HFFc6 (cell line): ENCODE data around the gene RELT. TPM values are rescaled to one million over a fixed set of nuclear protein-coding genes. Genes with fewer than 3 reads are reported as not detected.

Experiments
- DNase-seq: peaks from one replicate; pipeline ENCODE4 v3.0.0-alpha.2; 2018
- H3K27ac Mint-ChIP-seq: 2 replicates; pipeline ENCODE4 v1.8.0; 2020; ENCODE audit warnings: mild to moderate bottlenecking, mixed read lengths
- H3K27me3 Mint-ChIP-seq: 2 replicates; pipeline ENCODE4 v1.8.0; 2021; ENCODE audit warnings: mild to moderate bottlenecking, moderate library complexity, mixed read lengths; ENCODE audit not compliant: insufficient read depth
- H3K36me3 Mint-ChIP-seq: 2 replicates; pipeline ENCODE4 v1.8.0; 2021; ENCODE audit warnings: low read depth, mixed read lengths
- H3K4me1 Mint-ChIP-seq: 2 replicates; pipeline ENCODE4 v1.8.0; 2020; ENCODE audit warnings: low read depth, mixed read lengths
- H3K4me3 Mint-ChIP-seq: 2 replicates; pipeline ENCODE4 v1.8.0; 2020; ENCODE audit warnings: mild to moderate bottlenecking, moderate library complexity, mixed read lengths
- H3K9me3 Mint-ChIP-seq: 2 replicates; pipeline ENCODE4 v1.8.0; 2020; ENCODE audit warnings: mild to moderate bottlenecking, mixed read lengths
- CTCF ChIP-seq: fragments of 200-600 bp; sonication (generic); IDR thresholded peaks from 2 replicates; pipeline ENCODE4 v1.5.0; 2021; ENCODE audit warnings: antibody characterized with exemption, mild to moderate bottlenecking
- total RNA-seq, 6 experiments: library from RNA; stranded (reverse); fragmentation: NEBNext Ultra II Directional; extraction: Animal tissue kit (Norgen Biotek cat#: 25700); gene quantifications; 2 replicates in 1 of 6; 3 replicates in 5 of 6; pipeline ENCODE4 v1.2.3, GENCODE V29; 2021

RELT gene
- total RNA-seq, 6 experiments from 2014 or later: 6.2 to 7.7 (median 7.0) TPM

- no peaks in the 10 kb centered on the region; the same call in 1 of the 2 replicates for H3K36me3 Mint-ChIP-seq
- DNase-seq: peak; percentile 75
- H3K27ac Mint-ChIP-seq: peak overlapping the region; percentile 89
- H3K9me3 Mint-ChIP-seq: no peaks in the 10 kb centered on the region
- H3K4me1 Mint-ChIP-seq: peaks cover 93% of the 10 kb centered on the region
- peak; percentile 99 for TF ChIP-seq CTCF
- H3K27me3 Mint-ChIP-seq: peaks cover 6% of the 10 kb centered on the region; the same call in 1 of the 2 replicates
- H3K4me3 Mint-ChIP-seq: peak overlapping the region; percentile 38; the same call in 1 of the 2 replicates
Measured at GRCh38 chr11:73335204-73335923, 40.8 kb upstream of the RELT start.

GRCh38 chr11:73337846-73338245 is 38.4 kb upstream of the RELT start:
- DNase-seq: no peak
- no peak overlapping the region for H3K4me3 Mint-ChIP-seq
- peaks cover 5% of the 10 kb centered on the region; the same call in 1 of the 2 replicates for H3K27me3 Mint-ChIP-seq
- peaks cover 6% of the 10 kb centered on the region; the same call in 1 of the 2 replicates for H3K36me3 Mint-ChIP-seq
- H3K4me1 Mint-ChIP-seq: peaks cover 88% of the 10 kb centered on the region
- no peak for TF ChIP-seq CTCF
- H3K9me3 Mint-ChIP-seq: no peaks in the 10 kb centered on the region
- H3K27ac Mint-ChIP-seq: peak overlapping the region; percentile 42

GRCh38 chr11:73338279-73338678 is 37.9 kb upstream of the RELT start:
- Mint-ChIP-seq H3K36me3 (peaks cover 6% of the 10 kb centered on the region; the same call in 1 of the 2 replicates), H3K4me3 (no peak overlapping the region), H3K27me3 (peaks cover 5% of the 10 kb centered on the region; the same call in 1 of the 2 replicates), H3K4me1 (peaks cover 84% of the 10 kb centered on the region), H3K27ac (0 out of 2 replicates have a peak overlapping the region, but pooled peaks have one; percentile 35), H3K9me3 (no peaks in the 10 kb centered on the region)
- no peak for TF ChIP-seq CTCF
- no peak for DNase-seq

GRCh38 chr11:73340164-73340563 is 36.0 kb upstream of the RELT start:
- no peak overlapping the region; the same call in 1 of the 2 replicates for H3K4me3 Mint-ChIP-seq

GRCh38 chr11:73342633-73343032 is 33.6 kb upstream of the RELT start:
- TF ChIP-seq CTCF: no peak
- Mint-ChIP-seq H3K27me3 (peaks cover 13% of the 10 kb centered on the region), H3K27ac (peak overlapping the region; percentile 56), H3K36me3 (peaks cover 6% of the 10 kb centered on the region; the same call in 1 of the 2 replicates), H3K4me3 (peak overlapping the region; percentile 32; the same call in 1 of the 2 replicates), H3K4me1 (peaks cover 51% of the 10 kb centered on the region), H3K9me3 (no peaks in the 10 kb centered on the region)
- DNase-seq: no peak

More at GRCh38 chr11:73340164-73340563, 36.0 kb upstream of the RELT start:
- H3K36me3 Mint-ChIP-seq: peaks cover 6% of the 10 kb centered on the region; the same call in 1 of the 2 replicates
- TF ChIP-seq CTCF: no peak
- H3K27ac Mint-ChIP-seq: peak overlapping the region; percentile 82
- DNase-seq: no peak
- H3K4me1 Mint-ChIP-seq: peaks cover 72% of the 10 kb centered on the region
- peaks cover 10% of the 10 kb centered on the region for H3K27me3 Mint-ChIP-seq
- no peaks in the 10 kb centered on the region for H3K9me3 Mint-ChIP-seq
